PC-9 (cell line): Measurements from ENCODE around the gene TMEM164. TPM values are rescaled to one million over a fixed set of nuclear protein-coding genes. Genes with fewer than 3 reads are reported as not detected.

Experiments used
- BruUV-seq: library from RNA; stranded (reverse); fragments of 400-500 nt; replicated peaks from 2 replicates; lab custom pipeline; 2021; lab: Mats Ljungman, UMichigan
- CTCF ChIA-PET: fragments of 300-600 bp; sonication (Branson Sonifier 250); formaldehyde crosslinking; loops from one replicate; lab custom pipeline; 2022; ENCODE audit warnings: antibody characterized with exemption; lab: Charles Lee
- POLR2A ChIA-PET: fragments of 300-600 bp; sonication (Branson Sonifier 250); formaldehyde crosslinking; loops from one replicate; lab custom pipeline; 2022; ENCODE audit warnings: antibody characterized with exemption; ENCODE audit not compliant: unreplicated experiment; lab: Charles Lee
- DNase-seq, 2 experiments: peaks; one replicate each; pipeline versions ENCODE4 v3.0.0 to v3.0.0-alpha.2; 2015 to 2022; ENCODE audit warnings: mixed read lengths in 1 of 2
- H2AFZ ChIP-seq: fragments of 200-600 bp; sonication (generic); 2 replicates; pipeline ENCODE4 v1.8.1; 2017; ENCODE audit warnings: antibody characterized with exemption
- H3F3A ChIP-seq: fragments of 200-600 bp; sonication (generic); 2 replicates; pipeline ENCODE4 v1.8.1; 2017; ENCODE audit warnings: antibody characterized with exemption, mild to moderate bottlenecking, low read depth; ENCODE audit not compliant: insufficient read depth
- H3K27ac ChIP-seq: fragments of 200-600 bp; sonication (generic); 2 replicates; pipeline ENCODE4 v1.6.1; 2016; ENCODE audit warnings: mixed run types
- H3K27me3 ChIP-seq: fragments of 200-600 bp; sonication (generic); 2 replicates; pipeline ENCODE4 v1.6.1; 2016; ENCODE audit warnings: low read depth, mixed run types; ENCODE audit not compliant: insufficient read depth
- H3K36me3 ChIP-seq: fragments of 200-600 bp; sonication (generic); 2 replicates; pipeline ENCODE4 v1.6.1; 2016; ENCODE audit warnings: low read depth, mixed run types
- H3K4me1 ChIP-seq: fragments of 200-600 bp; sonication (generic); replicated peaks from 2 replicates; pipeline ENCODE4 v1.6.1; 2016; ENCODE audit warnings: mixed run types; ENCODE audit not compliant: insufficient read depth
- H3K4me2 ChIP-seq: fragments of 200-600 bp; sonication (generic); 2 replicates; pipeline ENCODE4 v1.6.1; 2017; ENCODE audit warnings: mixed run types
- H3K4me3 ChIP-seq: fragments of 200-600 bp; sonication (generic); 2 replicates; pipeline ENCODE4 v1.6.1; 2016; ENCODE audit warnings: mixed run types
- H3K79me2 ChIP-seq: fragments of 200-600 bp; sonication (generic); 2 replicates; pipeline ENCODE4 v1.6.1; 2017; ENCODE audit warnings: low read depth, mixed run types
- H3K9me2 ChIP-seq: fragments of 200-600 bp; sonication (generic); 2 replicates; pipeline ENCODE4 v1.8.1; 2017; ENCODE audit warnings: mild to moderate bottlenecking; ENCODE audit not compliant: insufficient read depth
- H3K9me3 ChIP-seq: fragments of 200-600 bp; sonication (generic); 2 replicates; pipeline ENCODE4 v1.8.1; 2016; ENCODE audit warnings: low read depth; ENCODE audit not compliant: insufficient read depth
- H4K20me1 ChIP-seq: fragments of 200-600 bp; sonication (generic); 2 replicates; pipeline ENCODE4 v1.8.1; 2017; ENCODE audit not compliant: insufficient read depth
- EZH2 ChIP-seq: fragments of 200-600 bp; sonication (generic); IDR thresholded peaks from 2 replicates; pipeline ENCODE4 v1.8.0; 2017; ENCODE audit warnings: antibody characterized with exemption, low read depth
- intact Hi-C: fragments of 100-400 bp; cut with micrococcal nuclease; formaldehyde crosslinking; loops from one replicate; pipeline ENCODE4 v1.10.0; 2022; ENCODE audit not compliant: unreplicated experiment
- total RNA-seq: library from RNA; stranded (reverse); gene quantifications from 2 replicates; pipeline ENCODE4 v1.2.3, GENCODE V29; 2021
- TF ChIP-seq, protein P1 (sequence below): fragments of 200-600 bp; sonication (generic); conservative IDR thresholded peaks from 2 replicates; pipeline ENCODE4 v1.6.1; 2017; ENCODE audit warnings: mixed run types, antibody characterized with exemption, mild to moderate bottlenecking, moderate library complexity

TMEM164 gene
- total RNA-seq, 1 experiment from 2014 or later, result 44.5 TPM

DNA sequence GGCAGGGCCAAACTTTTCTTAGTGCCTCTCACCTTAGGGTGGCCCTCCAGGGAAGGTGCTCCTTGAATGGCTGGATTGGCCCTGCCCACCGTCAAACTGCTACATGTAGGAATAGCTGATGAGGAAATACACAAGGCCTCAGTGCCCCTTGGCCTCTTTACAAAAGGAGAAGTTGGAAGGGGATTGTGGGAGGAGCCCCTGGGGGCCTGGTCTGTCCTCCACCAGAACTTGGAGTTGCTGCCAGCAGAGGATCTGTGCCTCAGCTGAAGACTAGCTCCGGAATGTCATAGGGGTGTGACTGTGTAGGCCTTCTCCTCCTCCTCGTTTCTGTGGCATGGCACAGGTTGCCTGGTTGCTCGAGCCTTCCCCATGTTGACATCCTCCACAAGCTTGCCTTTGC, 172.2 kb downstream of the TMEM164 start:
- peaks cover 19% of the 10 kb centered on the region for H3F3A ChIP-seq
- H3K9me3 ChIP-seq, result no peaks in the 10 kb centered on the region
- H4K20me1 ChIP-seq, result no peaks in the 10 kb centered on the region
- TF ChIP-seq, protein P1, sequence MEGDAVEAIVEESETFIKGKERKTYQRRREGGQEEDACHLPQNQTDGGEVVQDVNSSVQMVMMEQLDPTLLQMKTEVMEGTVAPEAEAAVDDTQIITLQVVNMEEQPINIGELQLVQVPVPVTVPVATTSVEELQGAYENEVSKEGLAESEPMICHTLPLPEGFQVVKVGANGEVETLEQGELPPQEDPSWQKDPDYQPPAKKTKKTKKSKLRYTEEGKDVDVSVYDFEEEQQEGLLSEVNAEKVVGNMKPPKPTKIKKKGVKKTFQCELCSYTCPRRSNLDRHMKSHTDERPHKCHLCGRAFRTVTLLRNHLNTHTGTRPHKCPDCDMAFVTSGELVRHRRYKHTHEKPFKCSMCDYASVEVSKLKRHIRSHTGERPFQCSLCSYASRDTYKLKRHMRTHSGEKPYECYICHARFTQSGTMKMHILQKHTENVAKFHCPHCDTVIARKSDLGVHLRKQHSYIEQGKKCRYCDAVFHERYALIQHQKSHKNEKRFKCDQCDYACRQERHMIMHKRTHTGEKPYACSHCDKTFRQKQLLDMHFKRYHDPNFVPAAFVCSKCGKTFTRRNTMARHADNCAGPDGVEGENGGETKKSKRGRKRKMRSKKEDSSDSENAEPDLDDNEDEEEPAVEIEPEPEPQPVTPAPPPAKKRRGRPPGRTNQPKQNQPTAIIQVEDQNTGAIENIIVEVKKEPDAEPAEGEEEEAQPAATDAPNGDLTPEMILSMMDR, result no peak
- TF ChIP-seq EZH2, result no peak
- no peak overlapping the region for H3K4me2 ChIP-seq
- H3K27me3 ChIP-seq, result no peaks in the 10 kb centered on the region
- no peaks in the 10 kb centered on the region for H3K9me2 ChIP-seq
- peaks cover 33% of the 10 kb centered on the region for H3K4me1 ChIP-seq
- no peak overlapping the region for H3K27ac ChIP-seq
- no peak overlapping the region for H3K4me3 ChIP-seq
- CTCF ChIA-PET, result interaction anchor here (0.7 kb wide), 1 partner anchor 68 kb away, joined by 3 read pairs; no protein-coding TSS in a partner anchor
- no peak for DNase-seq
- intact Hi-C loops, result no loop called here
- POLR2A ChIA-PET, result no interaction called here
- no peaks in the 10 kb centered on the region for H3K79me2 ChIP-seq
- H3K36me3 ChIP-seq, result no peaks in the 10 kb centered on the region
- BruUV-seq, result no TSS peak
- H2AFZ ChIP-seq, result no peak overlapping the region

DNA sequence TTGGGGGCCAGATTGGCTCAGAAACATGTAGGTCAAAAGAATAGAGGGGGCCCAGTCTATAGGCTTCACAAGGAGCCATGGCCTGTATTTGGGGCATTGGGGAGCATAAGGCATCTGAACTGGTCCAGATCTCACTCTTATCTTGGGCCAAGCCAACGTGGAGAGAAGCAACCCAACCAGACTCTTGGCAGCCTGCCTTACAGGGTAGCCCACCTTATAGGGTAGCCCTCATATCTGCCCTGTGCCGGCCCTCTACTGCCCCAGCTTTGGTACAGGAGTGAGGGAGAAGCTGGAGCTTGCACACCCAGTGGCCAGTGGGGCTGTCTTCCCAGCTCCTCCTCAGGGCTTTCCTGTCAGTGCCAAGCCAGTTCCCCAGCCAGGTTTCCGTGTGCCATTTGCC, 172.8 kb downstream of the TMEM164 start:
- intact Hi-C loops, result no loop called here
- no peak for TF ChIP-seq EZH2
- TF ChIP-seq, protein P1, result no peak
- no peak overlapping the region for H3K4me3 ChIP-seq
- no TSS peak for BruUV-seq
- H3F3A ChIP-seq, result peaks cover 25% of the 10 kb centered on the region
- peaks cover 1% of the 10 kb centered on the region; the same call in 1 of the 2 replicates for H4K20me1 ChIP-seq
- no peaks in the 10 kb centered on the region for H3K79me2 ChIP-seq
- POLR2A ChIA-PET, result no interaction called here
- no peak for DNase-seq
- H3K36me3 ChIP-seq, result no peaks in the 10 kb centered on the region
- CTCF ChIA-PET, result no interaction called here
- H3K9me3 ChIP-seq, result no peaks in the 10 kb centered on the region
- no peaks in the 10 kb centered on the region for H3K9me2 ChIP-seq
- no peak overlapping the region for H2AFZ ChIP-seq
- peaks cover 39% of the 10 kb centered on the region for H3K4me1 ChIP-seq
- no peaks in the 10 kb centered on the region for H3K27me3 ChIP-seq
- H3K4me2 ChIP-seq, result no peak overlapping the region
- H3K27ac ChIP-seq, result no peak overlapping the region

DNA sequence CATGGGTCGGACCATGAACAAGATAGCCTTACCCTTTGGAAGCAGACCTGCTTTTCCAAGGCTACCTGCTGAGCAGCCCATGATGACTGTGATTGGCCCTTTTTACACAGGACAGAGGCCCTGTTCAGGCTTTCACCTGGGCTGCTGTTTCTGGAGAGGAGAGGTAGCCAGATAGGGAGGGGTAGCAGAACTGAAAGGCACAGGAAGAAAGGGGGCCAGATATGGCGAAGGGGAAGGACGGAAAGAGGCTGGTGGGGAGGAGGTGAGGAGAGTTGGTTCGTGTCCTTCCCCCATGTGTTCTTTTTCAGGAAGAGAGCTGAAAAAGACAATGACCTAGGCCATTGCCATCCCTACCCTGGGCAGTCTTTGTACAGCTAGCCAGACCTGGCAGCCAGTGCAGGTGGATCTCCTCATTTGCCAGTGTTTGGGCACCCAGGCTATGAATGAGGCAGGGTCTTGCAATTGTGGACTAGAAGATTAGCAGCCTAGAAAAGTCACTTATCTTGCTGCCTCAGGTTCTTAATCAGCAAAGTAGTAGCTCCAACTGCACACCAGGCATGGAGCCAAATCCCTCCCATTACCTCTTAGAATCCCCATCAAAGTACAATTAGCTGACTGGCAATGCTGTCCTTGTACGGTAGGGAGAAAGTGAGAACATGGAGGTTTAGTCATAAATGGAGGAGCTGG, 175.4 kb downstream of the TMEM164 start:
- no TSS peak for BruUV-seq

More for the DNA sequence above, 175.4 kb downstream of the TMEM164 start:
- POLR2A ChIA-PET, result interaction anchor here (0.5 kb wide), 1 partner anchor 140 kb away, joined by 4 read pairs; the partner anchor contains the start of gene AMMECR1
- Histone ChIP-seq H3K36me3 (no peaks in the 10 kb centered on the region), H4K20me1 (peaks cover 3% of the 10 kb centered on the region; the same call in 1 of the 2 replicates), H3K27me3 (no peaks in the 10 kb centered on the region), H3K4me1 (peaks cover 56% of the 10 kb centered on the region), H3K4me3 (no peak overlapping the region), H2AFZ (no peak overlapping the region), H3K9me3 (no peaks in the 10 kb centered on the region), H3K9me2 (no peaks in the 10 kb centered on the region), H3F3A (peaks cover 25% of the 10 kb centered on the region), H3K4me2 (no peak overlapping the region), H3K79me2 (no peaks in the 10 kb centered on the region), H3K27ac (no peak overlapping the region)
- TF ChIP-seq EZH2, result no peak
- TF ChIP-seq, protein P1, result no peak
- DNase-seq, result no peak
- CTCF ChIA-PET, result no interaction called here
- intact Hi-C loops, result no loop called here
